Fibroblast of lung (primary cell): ENCODE results near the gene OPTC.

Source experiments
- EZH2 ChIP-seq: IDR thresholded peaks from 2 replicates; pipeline ENCODE4 v1.5.1; 2012; ENCODE audit warnings: low read length, control low read depth, mild to moderate bottlenecking; ENCODE audit errors: missing control alignments
- TF ChIP-seq, protein P1 (sequence below), 2 donors: IDR thresholded peaks in 1 of 2; conservative IDR thresholded peaks in 1 of 2; 1 replicate in 1 of 2; 2 replicates in 1 of 2; pipeline ENCODE4 v1.5.1; 2011 to 2012; ENCODE audit warnings: low read length in 2 of 2, control low read depth in 1 of 2, inconsistent platforms in 1 of 2, low read depth in 1 of 2, mild to moderate bottlenecking in 1 of 2

DNA sequence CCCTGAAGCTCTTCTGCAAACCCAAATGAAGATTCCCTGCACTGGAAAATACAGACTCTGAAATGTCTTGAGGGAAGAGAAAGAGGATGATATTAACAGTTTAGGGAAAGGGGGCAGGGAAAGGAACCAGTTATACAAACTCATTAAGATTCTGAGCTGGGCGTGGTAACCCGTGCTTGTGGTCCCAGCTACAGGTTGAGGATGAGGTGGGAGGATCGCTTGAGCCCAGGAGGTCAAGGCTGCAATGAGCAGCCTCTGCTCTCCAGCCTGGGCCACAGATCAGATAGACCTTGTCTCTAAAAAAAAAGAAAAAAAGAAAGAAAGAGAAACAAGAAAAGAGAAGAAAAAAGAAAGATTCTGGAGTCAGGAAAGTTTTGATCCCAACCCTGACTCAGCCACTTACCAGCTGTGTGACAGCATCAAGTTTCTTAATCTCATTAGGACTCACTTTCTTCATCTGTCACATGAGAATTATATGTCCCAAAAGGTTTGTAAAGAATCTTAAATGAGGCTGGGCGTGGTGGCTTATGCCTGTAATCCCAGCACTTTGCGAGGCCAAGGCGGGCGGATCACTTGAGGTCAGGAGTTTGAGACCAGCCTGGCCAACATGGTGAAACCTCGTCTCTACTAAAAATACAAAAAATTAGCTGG is 53.9 kb downstream of the OPTC start:
- TF ChIP-seq, protein P1, sequence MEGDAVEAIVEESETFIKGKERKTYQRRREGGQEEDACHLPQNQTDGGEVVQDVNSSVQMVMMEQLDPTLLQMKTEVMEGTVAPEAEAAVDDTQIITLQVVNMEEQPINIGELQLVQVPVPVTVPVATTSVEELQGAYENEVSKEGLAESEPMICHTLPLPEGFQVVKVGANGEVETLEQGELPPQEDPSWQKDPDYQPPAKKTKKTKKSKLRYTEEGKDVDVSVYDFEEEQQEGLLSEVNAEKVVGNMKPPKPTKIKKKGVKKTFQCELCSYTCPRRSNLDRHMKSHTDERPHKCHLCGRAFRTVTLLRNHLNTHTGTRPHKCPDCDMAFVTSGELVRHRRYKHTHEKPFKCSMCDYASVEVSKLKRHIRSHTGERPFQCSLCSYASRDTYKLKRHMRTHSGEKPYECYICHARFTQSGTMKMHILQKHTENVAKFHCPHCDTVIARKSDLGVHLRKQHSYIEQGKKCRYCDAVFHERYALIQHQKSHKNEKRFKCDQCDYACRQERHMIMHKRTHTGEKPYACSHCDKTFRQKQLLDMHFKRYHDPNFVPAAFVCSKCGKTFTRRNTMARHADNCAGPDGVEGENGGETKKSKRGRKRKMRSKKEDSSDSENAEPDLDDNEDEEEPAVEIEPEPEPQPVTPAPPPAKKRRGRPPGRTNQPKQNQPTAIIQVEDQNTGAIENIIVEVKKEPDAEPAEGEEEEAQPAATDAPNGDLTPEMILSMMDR (conservative IDR thresholded peaks at IDR 0.05 in 1 of 2, IDR thresholded peaks at IDR 0.05 in 1 of 2; ENCODE audit: low read depth in 1 of 2, low read length in 2 of 2): no peak
- no peak for TF ChIP-seq EZH2
